NB4 (cell line): Measurements from ENCODE around the gene PNPLA2.

Experiments
- CTCF ChIP-seq: IDR thresholded peaks from one replicate; pipeline ENCODE4 v1.5.1; 2012; ENCODE audit warnings: low read depth, low read length
- MAX ChIP-seq: IDR thresholded peaks from 2 replicates; pipeline ENCODE4 v1.6.1; 2011; ENCODE audit warnings: low read depth, low read length
- POLR2A ChIP-seq: IDR thresholded peaks from 2 replicates; pipeline ENCODE4 v1.6.1; 2011; ENCODE audit warnings: mild to moderate bottlenecking; ENCODE audit not compliant: insufficient read length; ENCODE audit errors: extremely low read depth

GRCh38 chr11:854601-855329 lies 36.1 kb downstream of the PNPLA2 start:
- TF ChIP-seq CTCF (no peak), MAX (no peak), POLR2A (no peak)
